Spleen (tissue), 11 donors: ENCODE data around the gene ENOX1. TPM values are rescaled to one million over a fixed set of nuclear protein-coding genes. Genes with fewer than 3 reads are reported as not detected.
A peak's percentile ranks its signal among the peaks of the same experiment; 100 is the strongest.

ENCODE experiments used
- DNase-seq: peaks from one replicate; pipeline ENCODE4 v3.0.0-alpha.2; 2020
- H3K27ac ChIP-seq, 8 donors: fragments of 200-600 bp; sonication (generic) in 7 of 8; 1 replicate in 4 of 8; 2 replicates in 4 of 8; pipeline versions ENCODE4 v1.5.0 to v1.8.0; 2016 to 2021; ENCODE audit warnings: inconsistent platforms in 4 of 8, mild to moderate bottlenecking in 4 of 8, moderate library complexity in 1 of 8
- H3K27me3 ChIP-seq, 7 donors: fragments of 200-600 bp; sonication (generic) in 6 of 7; replicated peaks in 1 of 7; 1 replicate in 4 of 7; 2 replicates in 3 of 7; pipeline versions ENCODE4 v1.5.0 to v1.8.0; 2016 to 2021; ENCODE audit warnings: inconsistent platforms in 3 of 7, mild to moderate bottlenecking in 1 of 7
- H3K36me3 ChIP-seq, 6 donors: fragments of 200-600 bp; sonication (generic) in 5 of 6; 1 replicate in 4 of 6; 2 replicates in 2 of 6; pipeline versions ENCODE4 v1.5.0 to v1.8.0; 2016 to 2021; ENCODE audit warnings: inconsistent platforms in 2 of 6
- H3K4me1 ChIP-seq, 6 donors: fragments of 200-600 bp; sonication (generic) in 5 of 6; 1 replicate in 3 of 6; 2 replicates in 3 of 6; pipeline versions ENCODE4 v1.5.0 to v1.8.0; 2016 to 2021; ENCODE audit warnings: inconsistent platforms in 3 of 6
- H3K4me3 ChIP-seq, 8 donors: fragments of 200-600 bp; sonication (generic) in 7 of 8; 1 replicate in 4 of 8; 2 replicates in 4 of 8; pipeline versions ENCODE4 v1.5.0 to v1.8.0; 2016 to 2021; ENCODE audit warnings: inconsistent platforms in 4 of 8, mild to moderate bottlenecking in 4 of 8, moderate library complexity in 2 of 8
- H3K9me3 ChIP-seq, 8 donors: fragments of 200-600 bp; sonication (generic) in 7 of 8; 1 replicate in 4 of 8; 2 replicates in 4 of 8; pipeline versions ENCODE4 v1.5.0 to v1.8.0; 2016 to 2021; ENCODE audit warnings: inconsistent platforms in 4 of 8
- CTCF ChIP-seq, 11 experiments: fragments of 200-600 bp in 7 of 11; fragments of 450-650 bp in 4 of 11; sonication (generic) in 4 of 11; IDR thresholded peaks in 8 of 11; conservative IDR thresholded peaks in 3 of 11; 1 replicate in 7 of 11; 2 replicates in 4 of 11; pipeline versions ENCODE4 v1.4.0 to v1.8.0; 2016 to 2021; ENCODE audit warnings: antibody characterized with exemption in 11 of 11, inconsistent platforms in 4 of 11, mild to moderate bottlenecking in 1 of 11
- POLR2A ChIP-seq, 3 donors: fragments of 450-650 bp; IDR thresholded peaks; one replicate each; pipeline ENCODE4 v1.5.1; 2017; ENCODE audit warnings: antibody characterized with exemption in 3 of 3, mild to moderate bottlenecking in 1 of 3
- POLR2AphosphoS5 ChIP-seq, 3 donors: sonication (generic); formaldehyde crosslinking; IDR thresholded peaks; one replicate each; pipeline ENCODE4 v1.5.1; 2017; ENCODE audit warnings: antibody characterized with exemption in 3 of 3
- WGBS, 5 donors: extraction: QIAGEN DNeasy Blood & Tissue Kit in 3 of 5; methylation state at CpG; one replicate each; pipeline versions ENCODE4 v1.1.5 to v1.1.7; 2013 to 2018; 5-methylcytosine and 5-hydroxymethylcytosine counted together
- intact Hi-C: fragments of 100-400 bp; cut with DNase I; formaldehyde crosslinking; loops from one replicate; pipeline ENCODE4 v1.15.0; 2023; ENCODE audit warnings: low total_unique reads
- polyA plus RNA-seq, 3 donors: library from polyadenylated mRNA; stranded (reverse); fragments of 200-250 nt; gene quantifications; one replicate each; pipeline ENCODE4 v1.2.1, GENCODE V29; 2013
- total RNA-seq, 7 donors: library from RNA; depleted of rRNA in 3 of 7; stranded (reverse); fragments of >200 nt in 3 of 7; fragmentation: NEBNext Ultra II Directional in 4 of 7; extraction: Animal tissue kit (Norgen Biotek cat#: 25700) in 4 of 7; gene quantifications; one replicate each; pipeline versions ENCODE4 v1.1.0 to v1.2.1, GENCODE V29; 2016 to 2021
- donor health status: healthy with polysubstance abuse.
- donor health status: DM: no; HTN: no; CAD: no; lungs with moderate emphysema.
- donor health status: DM: no; HTN: no; CAD: no.
- donor health status: Bipolar disorder and iron deficiency.
- donor health status: healthy.
- donor health status: DM: no; HTN: no; CAD: no.
- donor health status: DM: yes; HTN: yes; CAD: no.

ENOX1 gene
- total and polyA plus RNA-seq, 10 donors: 0.42 to 1.3 (median 0.54) TPM; not detected in 1

- no peaks in the 10 kb centered on the region for H3K9me3 ChIP-seq
- H3K27me3 ChIP-seq: no peaks in the 10 kb centered on the region
- intact Hi-C loops: loop anchor here (10.0 kb wide), 1 partner anchor 499 kb away; no protein-coding TSS in a partner anchor
- DNase-seq: no peak
- H3K27ac ChIP-seq: no peak overlapping the region
- WGBS, 5 donors: 23 to 47% (median 28%) methylated on average over 4 of the region's 4 CpGs
- H3K36me3 ChIP-seq: no peaks in the 10 kb centered on the region
- no peak for TF ChIP-seq POLR2A (IDR thresholded peaks at IDR 0.05)
- TF ChIP-seq POLR2AphosphoS5 (IDR thresholded peaks at IDR 0.05): no peak
- TF ChIP-seq CTCF (IDR thresholded peaks at IDR 0.05 in 8 of 11, conservative IDR thresholded peaks at IDR 0.05 in 3 of 11): no peak
- no peak overlapping the region for H3K4me3 ChIP-seq
- peaks cover 0 to 16% (median 11%) of the 10 kb centered on the region in 6 donors for H3K4me1 ChIP-seq
These were observed 481.4 kb downstream of the ENOX1 start for GRCh38 chr13:43305416-43305815.

- no peaks in the 10 kb centered on the region for H3K36me3 ChIP-seq
- intact Hi-C loops: loop anchor here (10.0 kb wide), 1 partner anchor 500 kb away; no protein-coding TSS in a partner anchor
- no peaks in the 10 kb centered on the region for H3K27me3 ChIP-seq
- no peak overlapping the region for H3K27ac ChIP-seq
- peaks cover 0 to 16% (median 11%) of the 10 kb centered on the region in 6 donors for H3K4me1 ChIP-seq
- H3K9me3 ChIP-seq: no peaks in the 10 kb centered on the region
- no peak for DNase-seq
- TF ChIP-seq CTCF (IDR thresholded peaks at IDR 0.05 in 8 of 11, conservative IDR thresholded peaks at IDR 0.05 in 3 of 11) (no peak), POLR2A (IDR thresholded peaks at IDR 0.05) (no peak), POLR2AphosphoS5 (IDR thresholded peaks at IDR 0.05) (no peak)
- no peak overlapping the region for H3K4me3 ChIP-seq
- WGBS, 5 donors: 42 to 48% (median 47%) methylated on average over 2 of the region's 2 CpGs
These were observed 481.8 kb downstream of the ENOX1 start for GRCh38 chr13:43304945-43305344.

GRCh38 chr13:43304449-43304848 is 482.3 kb downstream of the ENOX1 start:
- WGBS, 5 donors: 83 to 97% (median 92%) methylated on average over 2 of the region's 2 CpGs
- DNase-seq: no peak
- Histone ChIP-seq H3K4me3 (no peak overlapping the region), H3K27me3 (no peaks in the 10 kb centered on the region), H3K27ac (no peak overlapping the region), H3K4me1 (peaks cover 0 to 16% (median 11%) of the 10 kb centered on the region in 6 donors), H3K9me3 (no peaks in the 10 kb centered on the region), H3K36me3 (no peaks in the 10 kb centered on the region)
- intact Hi-C loops: loop anchor here (10.0 kb wide), 1 partner anchor 500 kb away; no protein-coding TSS in a partner anchor
- TF ChIP-seq CTCF (IDR thresholded peaks at IDR 0.05 in 8 of 11, conservative IDR thresholded peaks at IDR 0.05 in 3 of 11) (no peak), POLR2A (IDR thresholded peaks at IDR 0.05) (no peak), POLR2AphosphoS5 (IDR thresholded peaks at IDR 0.05) (no peak)

GRCh38 chr13:43303033-43303729 is 483.6 kb downstream of the ENOX1 start:
- no peak overlapping the region for H3K4me3 ChIP-seq
- DNase-seq: no peak
- no peak overlapping the region for H3K27ac ChIP-seq
- 20 to 22% (median 21%) methylated on average over 5 of the region's 5 CpGs for WGBS, 5 donors
- H3K27me3 ChIP-seq: no peaks in the 10 kb centered on the region
- peaks cover 0 to 11% (median 9%) of the 10 kb centered on the region in 6 donors for H3K4me1 ChIP-seq
- intact Hi-C loops: loop anchor here (10.0 kb wide), 1 partner anchor 502 kb away; no protein-coding TSS in a partner anchor
- no peaks in the 10 kb centered on the region for H3K9me3 ChIP-seq
- TF ChIP-seq POLR2AphosphoS5 (IDR thresholded peaks at IDR 0.05): no peak
- TF ChIP-seq POLR2A (IDR thresholded peaks at IDR 0.05): no peak
- TF ChIP-seq CTCF (IDR thresholded peaks at IDR 0.05 in 8 of 11, conservative IDR thresholded peaks at IDR 0.05 in 3 of 11): peak in 5 of 11 experiments; percentile 24 to 31 (median 27)
- H3K36me3 ChIP-seq: no peaks in the 10 kb centered on the region
